Iris pigment epithelial cell (primary cell): ENCODE measurements around the gene SNTB2.
A peak's percentile ranks its signal among the peaks of the same experiment; 100 is the strongest.

ENCODE experiments used
- DNase-seq: peaks from one replicate; pipeline ENCODE4 v3.0.0-alpha.2; 2011; ENCODE audit warnings: low read depth

Gene SNTB2

DNA sequence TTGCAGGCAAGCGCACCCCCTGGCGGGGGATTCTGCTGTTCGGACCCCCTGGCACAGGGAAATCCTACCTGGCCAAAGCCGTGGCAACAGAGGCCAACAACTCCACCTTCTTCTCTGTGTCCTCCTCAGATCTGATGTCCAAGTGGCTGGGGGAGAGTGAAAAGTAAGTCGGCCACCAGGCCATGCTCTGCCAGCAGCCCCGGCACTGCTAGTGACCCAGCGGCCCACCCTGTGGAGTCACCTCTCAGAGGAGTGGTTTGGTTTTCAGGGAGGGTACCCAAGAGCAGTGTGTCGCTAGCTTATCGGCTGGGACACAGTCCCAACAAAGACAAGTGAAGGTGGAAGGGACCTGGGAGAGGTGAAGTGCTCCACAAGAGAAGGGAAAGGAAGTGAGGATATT, 132.4 kb downstream of the SNTB2 start:
- no peak for DNase-seq

DNA sequence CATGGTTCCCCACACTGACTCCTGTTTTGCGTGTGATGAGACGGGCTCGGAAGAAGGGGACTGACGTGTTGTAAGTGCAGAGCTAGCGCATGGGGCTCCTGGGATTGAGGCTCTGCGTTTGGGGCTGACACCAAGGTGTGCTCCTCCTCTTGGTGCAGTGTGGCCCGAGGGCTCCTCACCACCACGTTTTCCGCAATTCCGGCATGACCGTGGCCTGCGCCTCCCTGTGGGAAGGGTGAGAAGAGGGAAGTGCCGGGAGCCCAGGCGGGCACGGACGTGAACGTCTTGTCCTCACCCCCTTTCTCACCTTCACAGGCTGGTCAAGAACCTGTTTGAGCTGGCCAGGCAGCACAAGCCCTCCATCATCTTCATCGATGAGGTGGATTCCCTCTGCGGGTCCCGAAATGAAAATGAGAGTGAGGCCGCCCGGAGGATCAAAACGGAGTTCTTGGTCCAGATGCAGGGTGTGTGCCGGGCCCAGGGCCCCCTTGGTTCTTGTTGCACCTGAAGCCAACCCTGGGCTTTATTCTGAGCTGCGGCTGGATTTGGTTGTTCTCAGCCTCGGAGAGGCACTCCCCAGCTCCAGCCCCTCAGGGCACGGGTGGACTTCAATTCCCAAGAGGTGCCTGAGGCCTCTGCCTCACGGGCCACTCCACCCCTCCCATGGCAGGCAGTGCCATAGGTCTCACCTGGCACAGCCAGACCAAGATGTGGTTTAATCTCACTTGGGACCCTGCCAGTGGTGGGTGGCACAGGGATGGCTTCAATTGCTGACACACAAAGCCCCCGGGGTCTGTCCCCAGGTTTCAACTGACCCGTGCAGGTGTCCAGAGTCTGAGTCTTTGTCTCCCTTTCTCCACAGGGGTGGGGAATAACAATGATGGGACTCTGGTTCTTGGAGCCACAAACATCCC, 133.1 kb downstream of the SNTB2 start:
- DNase-seq, result no peak

DNA sequence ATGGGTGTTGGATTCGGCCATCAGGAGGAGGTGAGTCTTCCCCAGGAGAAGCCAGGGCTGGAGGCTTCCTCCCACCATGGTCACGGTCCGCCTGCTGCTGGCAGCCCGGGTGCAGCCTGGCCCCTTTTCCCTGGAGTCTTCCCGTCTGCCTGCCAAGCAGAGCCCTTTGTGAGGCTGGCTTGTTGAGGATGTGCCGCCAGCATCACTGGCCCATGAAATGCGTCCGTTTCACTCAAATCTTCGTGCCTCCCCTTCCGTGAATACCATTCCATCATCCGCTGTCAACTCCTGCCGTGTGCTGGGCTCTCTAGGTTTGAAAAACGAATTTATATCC, 133.7 kb downstream of the SNTB2 start:
- no peak for DNase-seq

DNA sequence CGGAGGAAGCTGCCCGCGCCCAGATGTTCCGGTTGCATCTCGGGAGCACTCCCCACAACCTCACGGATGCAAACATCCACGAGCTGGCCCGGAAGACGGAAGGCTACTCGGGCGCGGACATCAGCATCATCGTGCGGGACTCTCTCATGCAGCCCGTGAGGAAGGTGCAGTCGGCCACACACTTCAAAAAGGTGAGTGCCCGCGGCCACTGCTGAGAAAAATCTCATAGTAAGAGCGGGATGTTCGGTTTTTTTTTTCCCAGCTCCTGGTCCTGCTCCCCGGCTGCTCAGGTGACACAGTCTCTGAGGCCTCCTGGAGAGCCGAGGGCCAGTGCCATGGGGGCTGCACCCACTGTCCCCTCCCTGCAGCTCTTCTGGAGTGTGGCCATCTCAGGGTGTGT, 134.1 kb downstream of the SNTB2 start:
- DNase-seq, result no peak

DNA sequence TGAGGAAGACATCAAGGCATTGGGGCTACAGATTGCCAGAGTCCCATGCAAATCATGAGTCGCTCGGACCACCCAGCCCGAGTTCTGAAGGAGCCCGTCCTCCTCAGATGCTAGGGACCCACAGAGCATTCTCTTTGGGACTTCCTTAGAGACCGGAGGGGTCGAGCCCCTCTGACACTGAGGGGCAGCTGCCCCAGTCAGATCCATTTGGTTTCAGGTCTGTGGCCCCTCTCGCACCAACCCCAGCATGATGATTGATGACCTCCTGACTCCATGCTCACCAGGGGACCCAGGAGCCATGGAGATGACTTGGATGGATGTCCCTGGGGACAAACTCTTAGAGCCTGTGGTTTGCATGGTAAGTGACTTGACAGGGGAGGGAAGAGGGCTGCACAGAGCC, 135.4 kb downstream of the SNTB2 start:
- DNase-seq, result no peak

DNA sequence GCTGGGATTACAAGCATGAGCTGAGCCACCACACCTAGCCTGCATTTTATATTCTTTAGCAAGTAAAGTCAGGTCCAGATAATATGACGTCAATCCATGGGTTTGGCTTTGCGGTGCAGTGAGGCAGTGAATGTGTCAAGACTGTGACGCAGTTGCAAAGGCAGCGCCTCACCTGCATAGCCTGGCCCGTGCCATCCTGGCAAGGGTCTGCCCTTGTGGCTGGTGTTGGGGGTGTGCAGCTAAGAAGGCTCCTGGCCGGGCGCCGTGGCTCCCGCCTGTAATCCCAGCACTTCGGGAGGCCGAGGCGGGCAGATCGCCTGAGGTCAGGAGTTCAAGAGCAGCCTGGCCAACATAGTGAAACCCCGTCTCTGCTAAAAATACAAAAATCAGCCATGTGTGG, 136.5 kb downstream of the SNTB2 start:
- DNase-seq, result no peak

DNA sequence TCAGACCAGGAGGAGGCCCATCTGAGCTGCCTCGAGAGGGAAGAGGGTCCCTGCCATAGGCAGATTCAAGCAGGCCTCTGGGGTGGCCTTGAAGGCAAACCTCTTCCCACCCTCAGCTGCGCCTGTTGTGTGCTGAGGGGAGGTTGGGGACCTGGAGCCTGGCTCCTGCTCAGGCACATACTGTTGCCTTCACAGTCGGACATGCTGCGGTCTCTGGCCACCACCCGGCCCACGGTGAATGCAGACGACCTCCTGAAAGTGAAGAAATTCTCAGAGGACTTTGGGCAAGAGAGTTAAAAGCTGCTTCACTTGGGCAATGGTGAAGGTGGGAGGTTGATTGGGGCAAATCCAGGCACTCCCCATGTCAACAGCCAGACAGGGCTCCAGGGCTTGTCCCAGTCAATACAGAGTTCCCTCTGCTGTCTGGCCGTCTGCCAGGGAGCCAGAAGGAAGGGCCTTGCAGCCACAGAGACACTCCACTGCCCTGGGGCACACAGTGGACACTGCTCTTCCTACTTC, 137.1 kb downstream of the SNTB2 start:
- no peak for DNase-seq

DNA sequence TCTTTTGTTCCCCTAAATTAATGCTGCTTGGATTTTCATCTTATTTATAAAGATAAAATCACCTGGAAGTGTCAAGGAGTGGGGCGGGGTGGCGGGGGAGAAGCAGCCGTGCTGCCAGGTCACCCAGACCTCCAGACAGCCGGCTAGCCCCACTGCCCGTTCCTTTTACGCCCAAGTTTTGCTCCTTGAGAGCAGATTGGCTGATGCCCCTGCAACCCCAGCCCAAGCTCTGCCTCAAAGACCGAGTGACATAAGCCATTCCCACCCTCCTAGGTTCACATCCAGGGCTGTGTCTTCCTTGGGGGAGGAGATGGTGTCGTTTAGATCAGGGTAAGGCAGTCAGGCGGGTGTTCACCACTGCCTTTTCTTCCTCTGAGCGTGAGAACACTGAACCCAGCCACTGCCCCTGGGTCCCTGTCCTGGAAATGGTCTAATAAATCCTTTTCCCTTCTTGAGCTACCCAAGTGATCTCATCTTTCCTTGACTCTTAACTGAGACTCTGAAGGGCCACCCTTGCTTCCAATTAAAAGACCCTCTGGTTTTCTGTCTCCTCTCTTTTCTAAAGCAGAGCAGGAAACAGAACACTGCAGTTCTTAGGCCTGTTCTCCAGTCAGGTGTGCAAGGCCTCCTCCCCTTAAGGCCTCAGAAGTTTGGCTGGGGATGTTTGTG, 137.8 kb downstream of the SNTB2 start:
- DNase-seq, result no peak

DNA sequence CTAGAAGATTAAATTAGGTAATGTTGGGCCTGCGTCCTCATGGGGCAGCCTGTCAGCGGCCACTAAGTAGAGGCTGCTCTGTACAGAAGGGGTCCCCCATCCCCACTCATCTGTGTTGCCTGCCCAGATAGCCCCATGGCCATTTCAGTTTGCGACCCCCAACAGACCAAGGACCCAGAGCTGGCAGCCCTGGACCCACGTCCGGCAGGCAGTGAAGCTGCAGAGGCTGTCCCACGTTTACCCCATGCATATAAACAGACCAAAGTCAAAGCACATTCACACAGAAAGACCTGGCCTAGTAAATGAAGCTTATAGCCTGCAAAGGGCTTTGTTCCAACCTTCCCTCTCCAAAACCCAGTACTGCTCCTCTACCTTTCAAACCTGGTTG, 138.8 kb downstream of the SNTB2 start:
- DNase-seq, result no peak

DNA sequence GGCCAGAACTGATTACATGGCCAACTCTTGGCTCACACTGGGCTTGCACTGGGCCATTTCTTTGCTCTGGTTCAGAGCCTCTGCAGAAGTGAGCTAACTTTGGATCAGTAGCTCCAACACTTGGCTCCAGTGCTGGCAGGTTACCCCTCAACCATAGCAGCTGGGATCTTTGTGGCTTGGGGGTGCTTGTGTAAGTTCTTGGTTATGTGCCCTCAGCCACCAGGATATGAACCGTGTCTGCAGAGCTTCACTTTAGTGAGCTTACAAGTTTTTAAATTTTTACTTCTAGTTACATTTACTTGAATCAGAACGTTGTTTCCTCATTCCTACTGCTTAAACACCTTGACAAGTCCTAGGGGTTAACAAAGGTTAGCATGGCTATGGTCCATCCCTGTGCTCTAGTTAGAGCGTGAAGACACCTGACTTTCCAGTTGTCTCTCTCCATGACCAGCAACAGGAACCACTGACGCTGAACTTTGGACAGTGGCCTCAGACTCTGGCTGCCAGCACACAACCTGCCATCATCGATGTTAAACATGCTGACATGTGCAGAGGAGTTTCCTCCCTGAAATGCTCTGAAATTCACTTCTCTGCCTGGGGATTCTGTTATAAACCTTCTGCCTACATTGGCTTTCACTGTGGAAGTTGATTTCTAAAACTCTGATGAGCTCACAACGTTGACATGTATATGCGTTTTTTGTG, 139.4 kb downstream of the SNTB2 start:
- no peak for DNase-seq

DNA sequence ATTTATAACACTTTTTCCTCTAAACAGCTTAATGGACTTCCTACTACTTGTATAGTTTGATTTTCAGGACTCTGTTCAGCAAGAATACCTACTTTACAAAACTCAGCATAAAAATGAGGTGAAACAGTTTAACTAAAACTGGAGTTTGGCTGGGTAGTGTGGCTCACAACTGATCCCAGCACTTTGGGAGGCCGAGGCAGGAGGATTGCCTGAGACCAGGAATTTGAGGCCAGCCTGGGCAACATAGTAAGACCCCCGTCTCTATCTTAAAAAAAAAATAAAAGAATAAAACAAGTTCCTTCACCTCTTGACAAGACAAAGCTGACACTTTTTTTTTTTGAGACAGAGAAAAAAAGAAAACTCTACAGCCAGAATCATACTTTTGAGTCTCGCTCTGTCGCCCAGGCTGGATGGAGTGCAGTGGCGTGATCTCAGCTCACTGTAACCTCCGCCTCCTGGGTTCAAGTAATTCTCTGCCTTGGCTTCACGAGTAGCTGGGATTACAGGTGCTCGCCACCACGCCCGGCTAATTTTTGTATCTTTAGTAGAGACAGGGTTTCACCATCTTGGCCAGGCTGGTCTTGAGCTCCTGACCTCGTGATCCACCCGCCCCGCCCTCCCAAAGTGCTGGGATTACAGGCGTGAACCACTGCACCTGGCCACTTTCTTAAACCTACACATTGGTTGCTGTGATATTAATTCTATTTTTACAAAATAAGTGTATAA, 140.8 kb downstream of the SNTB2 start:
- DNase-seq, result no peak

DNA sequence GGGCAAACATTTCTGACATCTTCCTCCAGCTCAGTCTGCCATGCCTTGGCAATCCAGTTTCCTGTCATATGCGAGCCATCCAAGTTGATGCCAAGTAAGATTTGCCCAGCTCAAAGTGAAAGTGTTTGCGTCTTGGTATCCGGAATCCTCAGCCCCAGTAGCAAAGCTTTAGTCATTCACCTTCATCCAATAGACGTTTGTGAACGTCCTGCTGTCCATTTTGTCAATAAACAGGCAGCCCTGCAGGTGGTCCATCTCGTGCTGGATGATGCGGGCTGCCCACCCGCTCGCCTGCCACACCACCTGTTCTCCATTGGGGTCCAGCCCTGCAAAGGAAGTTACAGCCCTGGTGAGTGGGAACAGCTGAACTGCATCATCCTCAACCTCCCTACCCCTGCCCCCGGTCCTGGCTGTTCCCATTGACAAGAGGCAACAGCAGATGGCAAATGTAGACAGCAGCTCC, 141.9 kb downstream of the SNTB2 start:
- peak; percentile 42 for DNase-seq

DNA sequence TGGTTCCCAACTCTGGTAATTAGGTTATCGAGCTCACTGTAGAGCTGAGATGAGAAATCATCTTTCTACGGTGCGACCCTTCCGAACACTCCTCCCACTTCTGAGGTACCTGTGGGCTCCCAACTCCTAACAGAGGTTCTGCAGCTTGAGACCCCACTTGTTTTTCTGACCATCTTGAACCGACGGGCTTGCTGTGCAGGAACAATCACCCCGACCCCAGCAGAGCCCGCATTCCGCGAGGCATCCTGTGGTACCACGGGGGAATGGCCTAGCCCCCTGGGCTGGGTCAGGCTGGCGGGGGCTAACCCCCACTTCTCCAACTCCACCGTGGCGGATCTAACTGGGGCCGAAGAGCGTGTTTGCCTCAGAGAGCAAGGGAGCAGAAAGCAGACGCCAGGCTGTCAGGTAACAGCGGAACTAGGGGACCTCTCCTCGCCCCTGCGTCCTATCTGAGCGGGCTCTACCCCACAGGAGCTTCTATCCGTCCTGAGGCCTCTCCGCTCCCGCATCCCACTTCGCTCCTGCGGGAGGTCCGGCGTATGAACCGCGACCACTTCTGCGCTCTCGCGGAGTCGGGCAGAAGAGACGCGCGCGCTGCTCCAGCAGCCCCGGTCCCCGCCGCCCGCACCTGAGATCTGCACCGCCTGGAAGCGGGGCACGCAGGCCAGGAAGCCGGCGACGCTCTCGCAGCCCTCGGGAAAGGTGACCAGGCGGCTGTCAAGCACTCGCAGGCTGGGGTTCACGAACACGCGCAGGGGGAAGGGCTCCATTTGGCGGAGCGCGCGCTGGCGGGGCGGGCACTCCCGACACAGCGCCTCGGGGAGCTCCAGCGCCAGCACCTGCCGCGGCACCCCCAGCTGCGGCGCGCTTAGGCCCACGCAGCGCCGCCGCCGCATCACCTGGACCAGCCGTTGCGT, 142.7 kb downstream of the SNTB2 start:
- DNase-seq, result peak; percentile 34

DNA sequence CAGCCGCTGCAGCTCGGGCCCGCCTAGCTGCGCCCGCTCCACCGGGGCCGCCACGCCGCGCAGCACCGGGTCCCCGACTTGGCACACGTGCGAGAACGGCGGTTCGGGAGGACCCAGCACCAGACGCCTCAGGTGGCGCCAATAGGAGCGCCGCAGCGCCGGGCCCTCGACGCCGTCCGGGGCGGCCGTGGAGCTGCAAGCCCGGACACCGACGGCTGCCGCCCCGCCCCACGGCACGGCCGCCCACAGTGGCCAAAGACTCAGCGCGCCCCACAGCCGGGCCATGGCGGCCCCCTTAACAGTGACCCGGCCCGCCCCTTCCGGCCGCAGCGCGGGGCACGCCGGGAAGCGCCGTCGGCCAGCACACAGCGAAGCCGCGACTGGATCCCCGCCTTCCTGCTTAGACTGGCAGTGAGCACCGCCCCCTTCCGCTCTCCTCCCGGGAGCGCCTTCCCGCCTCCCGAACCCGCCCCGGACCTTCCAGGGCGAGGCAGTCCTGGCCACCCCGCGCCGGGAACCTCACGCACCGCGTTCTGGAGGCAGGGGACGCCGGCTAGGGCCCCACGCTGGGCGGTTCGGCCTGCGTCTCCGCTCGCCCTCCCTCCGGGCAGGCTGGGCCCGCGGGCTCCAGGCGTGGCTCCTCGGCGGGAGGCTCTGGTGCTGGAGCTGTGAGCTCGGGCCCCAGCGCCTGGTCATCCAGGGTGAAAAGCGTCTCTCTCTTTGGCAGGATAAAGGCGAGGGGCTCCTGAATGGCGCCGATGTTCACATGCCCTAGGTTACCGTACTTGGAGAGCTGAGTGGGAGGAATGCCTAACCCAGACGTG, 143.5 kb downstream of the SNTB2 start, which contains the start of gene PDF:
PDF (minus strand) TSS at position 303 of the 824 bp plus-strand sequence; CDS start at position 285, 18 bp downstream.
- peak; percentile 94 for DNase-seq

DNA sequence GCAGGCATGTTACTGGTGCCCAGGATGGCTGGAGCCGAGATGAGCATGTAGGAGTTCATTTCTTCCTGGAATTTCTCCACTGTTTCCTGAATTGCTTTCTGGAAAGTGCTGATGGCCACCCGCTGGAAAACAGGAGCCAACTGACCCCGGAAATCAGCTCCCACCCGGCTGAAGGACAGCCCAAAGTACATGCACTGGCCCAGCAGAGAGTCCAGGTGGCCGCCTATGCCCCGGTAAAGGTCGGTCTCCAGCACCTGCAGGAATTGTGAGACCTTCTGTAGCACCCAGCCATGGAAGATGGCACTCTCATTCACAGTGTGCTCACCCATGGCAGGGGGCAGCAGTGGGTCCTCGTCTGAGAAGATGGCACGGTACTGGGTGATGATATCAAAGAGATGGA, 147.7 kb downstream of the SNTB2 start:
- DNase-seq, result no peak

DNA sequence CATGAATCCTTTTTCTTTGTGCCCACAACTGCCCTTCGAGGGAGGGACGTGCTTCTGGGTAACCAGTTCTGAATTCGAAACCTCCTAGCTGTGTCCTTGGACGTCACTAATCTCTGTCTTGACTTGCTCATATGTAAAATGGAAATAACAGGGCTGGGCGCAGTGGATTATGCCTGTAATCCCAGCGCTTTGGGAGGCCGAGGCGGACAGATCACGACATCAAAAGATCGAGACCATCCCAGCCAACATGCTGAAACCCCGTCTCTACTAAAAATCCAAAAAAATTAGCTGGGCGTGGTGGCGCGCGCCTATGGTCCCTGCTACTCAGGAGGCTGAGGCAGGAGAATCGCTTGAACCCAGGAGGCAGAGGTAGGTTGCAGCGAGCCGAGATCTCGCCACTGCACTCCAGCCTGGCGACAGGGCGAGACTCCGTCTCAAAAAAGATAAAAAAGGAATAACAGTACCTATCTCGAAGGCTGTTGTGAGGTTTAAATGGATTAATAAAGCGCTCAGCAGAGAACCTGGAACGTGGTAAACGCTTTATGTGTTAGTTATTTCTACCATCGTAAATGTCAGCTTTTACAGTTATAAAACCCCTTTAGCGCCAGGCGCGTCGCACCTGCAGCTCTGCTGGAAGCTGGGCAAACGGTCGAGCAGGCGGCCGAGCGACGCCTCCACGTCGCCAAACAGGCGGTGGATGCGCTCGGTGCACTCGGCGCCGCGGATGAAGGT, 151.8 kb downstream of the SNTB2 start:
- no peak for DNase-seq

DNA sequence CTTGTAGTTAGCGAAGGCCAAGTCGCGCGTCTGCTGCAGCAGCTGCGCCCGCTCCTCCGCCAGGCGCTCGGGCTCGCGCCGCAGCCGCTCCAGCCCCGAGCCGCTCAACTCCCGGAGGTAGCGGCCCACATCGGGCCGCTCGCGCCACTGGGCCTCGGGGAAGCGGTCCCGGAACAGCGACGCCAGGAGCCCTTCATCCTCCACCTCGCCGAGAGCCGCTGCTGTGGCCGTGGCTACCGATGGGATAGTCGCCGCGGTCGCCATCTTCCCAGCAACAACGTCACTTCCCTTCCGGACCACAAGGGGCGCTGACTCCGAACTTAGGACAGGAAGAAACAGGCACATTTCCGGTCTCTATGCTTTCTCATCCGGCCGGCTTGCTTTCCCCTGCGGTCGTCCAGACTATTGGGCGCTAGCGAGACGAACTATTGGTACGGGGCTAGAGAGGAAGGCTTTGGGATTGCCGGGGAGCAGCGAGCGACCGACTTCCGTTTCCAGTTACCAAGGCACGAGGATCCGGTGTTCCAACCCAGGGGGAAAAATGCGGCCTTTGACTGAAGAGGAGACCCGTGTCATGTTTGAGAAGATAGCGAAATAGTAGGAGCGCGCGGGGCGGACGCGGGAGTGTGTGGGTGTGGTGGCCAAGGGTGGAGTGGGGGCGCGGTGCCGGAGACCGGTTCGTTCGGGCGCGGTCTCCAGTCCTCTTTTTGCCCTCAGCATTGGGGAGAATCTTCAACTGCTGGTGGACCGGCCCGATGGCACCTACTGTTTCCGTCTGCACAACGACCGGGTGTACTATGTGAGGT, 152.5 kb downstream of the SNTB2 start, which contains the start of the genes COG8 and NIP7:
COG8 (minus strand) TSS at position 276 of the 806 bp plus-strand sequence; CDS start at position 264, 12 bp downstream.
NIP7 (plus strand) TSS at position 484 of the 806 bp plus-strand sequence; CDS start at position 542, 58 bp downstream.
- DNase-seq, result peak; percentile 99

DNA sequence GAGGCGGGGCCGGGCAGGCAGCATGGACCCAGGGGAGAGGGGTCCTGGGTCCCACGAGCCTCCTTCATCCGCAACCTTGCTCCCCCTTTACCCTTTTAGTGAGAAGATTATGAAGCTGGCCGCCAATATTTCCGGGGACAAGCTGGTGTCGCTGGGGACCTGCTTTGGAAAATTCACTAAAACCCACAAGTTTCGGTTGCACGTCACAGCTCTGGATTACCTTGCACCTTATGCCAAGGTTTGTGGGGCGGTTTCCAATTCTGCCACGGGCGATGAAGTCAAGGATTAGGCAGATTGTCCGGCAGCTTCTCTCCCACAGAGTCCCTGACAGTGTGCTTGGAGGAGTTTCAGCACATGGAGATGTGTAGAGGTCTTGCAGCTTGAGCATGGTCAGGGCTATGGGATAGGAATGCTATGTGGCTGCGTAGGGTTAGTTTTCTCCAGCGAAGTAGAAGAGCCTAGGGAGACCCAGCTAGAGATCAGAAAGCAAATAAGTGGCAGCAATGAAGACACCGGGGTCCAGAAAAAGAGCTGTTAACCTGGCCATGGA, 153.2 kb downstream of the SNTB2 start:
- DNase-seq, result peak; percentile 41
